Activated CD4-positive, alpha-beta T cell treated with anti-CD3 and anti-CD28 coated beads for 24 hours (primary cell): ENCODE measurements around the gene EMSY.
"Not testable (repeated sequence)": the region's sequence is repeated elsewhere in the genome, so short reads cannot be mapped to it uniquely, and the experiment has no call there.

Experiments
- DNase-seq, 2 donors: peaks; one replicate each; pipeline ENCODE4 v3.0.0-alpha.2; 2020; ENCODE audit warnings: low read depth in 2 of 2

Gene EMSY

GRCh38 chr11:76444384-76445120 lies at the start of gene EMSY:
Gene EMSY (plus strand): TSS chr11:76445018. CDS start chr11:76446939, 1,921 bp downstream.
- DNase-seq, result peak; percentile 79 to 82

- no peak for DNase-seq
Measured at GRCh38 chr11:76395296-76395695, 49.5 kb upstream of the EMSY start.

- no peak for DNase-seq
Measured at GRCh38 chr11:76397383-76397782, 47.4 kb upstream of the EMSY start.

GRCh38 chr11:76400967-76401366 lies 43.9 kb upstream of the EMSY start:
- no peak for DNase-seq

- DNase-seq, result not testable (repeated sequence)
Measured at GRCh38 chr11:76401484-76401883, 43.3 kb upstream of the EMSY start.

GRCh38 chr11:76406359-76406758 lies 38.5 kb upstream of the EMSY start:
- DNase-seq, result no peak

- DNase-seq, result no peak
Measured at GRCh38 chr11:76408171-76408965, 36.5 kb upstream of the EMSY start.

- DNase-seq, result no peak
Measured at GRCh38 chr11:76410851-76411357, 33.9 kb upstream of the EMSY start.

GRCh38 chr11:76415073-76415472 lies 29.7 kb upstream of the EMSY start:
- DNase-seq, result no peak

- DNase-seq, result no peak
Measured at GRCh38 chr11:76419896-76420295, 24.9 kb upstream of the EMSY start.

GRCh38 chr11:76424379-76424778 lies 20.4 kb upstream of the EMSY start:
- no peak for DNase-seq

- DNase-seq, result no peak
Measured at GRCh38 chr11:76424891-76425290, 19.9 kb upstream of the EMSY start.

GRCh38 chr11:76426660-76427059 lies 18.2 kb upstream of the EMSY start:
- DNase-seq, result no peak

GRCh38 chr11:76436020-76436419 lies 8.8 kb upstream of the EMSY start:
- no peak for DNase-seq

- no peak for DNase-seq
Measured at GRCh38 chr11:76443268-76443980, 1.4 kb upstream of the EMSY start.

GRCh38 chr11:76444065-76444383 lies 794 bp upstream of the EMSY start:
- DNase-seq, result no peak

GRCh38 chr11:76445121-76446084 lies 585 bp downstream of the EMSY start:
- peak; percentile 29 to 41 for DNase-seq

GRCh38 chr11:76448506-76448905 lies 3.7 kb downstream of the EMSY start:
- DNase-seq, result no peak

- DNase-seq, result no peak
Measured at GRCh38 chr11:76453248-76453647, 8.4 kb downstream of the EMSY start.

GRCh38 chr11:76455331-76455730 lies 10.5 kb downstream of the EMSY start:
- no peak for DNase-seq

- no peak for DNase-seq
Measured at GRCh38 chr11:76455931-76456330, 11.1 kb downstream of the EMSY start.
